Endothelial cell of umbilical vein (primary cell): ENCODE results near the gene OR5T2. TPM values are rescaled to one million over a fixed set of nuclear protein-coding genes. Genes with fewer than 3 reads are reported as not detected.

Experiments
- BruUV-seq: library from RNA; stranded (reverse); fragments of 400-500 nt; replicated peaks from 2 replicates; lab custom pipeline; 2021; lab: Mats Ljungman, UMichigan
- CTCF ChIA-PET: fragments of 300-600, 350-600 bp; sonication (Branson Sonifier 250); formaldehyde crosslinking; loops from one replicate; lab custom pipeline; 2021; ENCODE audit warnings: antibody characterized with exemption, inconsistent platforms; lab: Charles Lee
- POLR2A ChIA-PET: fragments of 300-600, 350-600 bp; sonication (Branson Sonifier 250); formaldehyde crosslinking; loops from one replicate; lab custom pipeline; 2021; ENCODE audit warnings: antibody characterized with exemption, inconsistent platforms; lab: Charles Lee
- DNase-seq: peaks from one replicate; pipeline ENCODE4 v3.0.0-alpha.2; 2011; ENCODE audit warnings: low read depth, low spot score
- FAIRE-seq: peaks from 2 replicates; lab custom pipeline; 2011; peaks lifted over from hg19 to GRCh38; lab: Jason Lieb, UNC
- H2AFZ ChIP-seq: 2 replicates; pipeline ENCODE4 v1.6.0; 2012; ENCODE audit warnings: low read depth, low read length, control low read depth, inconsistent platforms
- H3K27ac ChIP-seq: 2 replicates; pipeline ENCODE4 v1.5.1; 2011; ENCODE audit warnings: low read depth, mild to moderate bottlenecking, control low read depth, low read length, moderate library complexity; ENCODE audit not compliant: insufficient read depth
- H3K27me3 ChIP-seq, 2 experiments: 2 replicates each; pipeline versions ENCODE4 v1.6.0 to v1.6.1; 2011; ENCODE audit warnings: low read length in 2 of 2, mixed read lengths in 1 of 2; ENCODE audit not compliant: control insufficient read depth in 2 of 2, insufficient read depth in 2 of 2
- H3K36me3 ChIP-seq, 2 experiments: 2 replicates in 1 of 2; 3 replicates in 1 of 2; pipeline ENCODE4 v1.5.1; 2011; ENCODE audit warnings: low read length in 2 of 2, mild to moderate bottlenecking in 1 of 2, moderate library complexity in 1 of 2; ENCODE audit not compliant: control insufficient read depth in 2 of 2, insufficient read depth in 2 of 2; ENCODE audit errors: extremely low read depth in 1 of 2
- H3K4me1 ChIP-seq: 3 replicates; pipeline ENCODE4 v1.5.1; 2011; ENCODE audit warnings: mild to moderate bottlenecking, low read length; ENCODE audit not compliant: control insufficient read depth, insufficient read depth; ENCODE audit errors: extremely low read depth
- H3K4me2 ChIP-seq: 2 replicates; pipeline ENCODE4 v1.6.1; 2011; ENCODE audit warnings: low read length, control low read depth, mixed read lengths; ENCODE audit not compliant: insufficient read depth
- H3K4me3 ChIP-seq, 3 experiments: fragments of 200-600 bp in 1 of 3; sonication (generic), shearing (Covaris generic) in 1 of 3; replicated peaks in 1 of 3; 2 replicates each; pipeline ENCODE4 v1.5.1; 2011 to 2016; ENCODE audit warnings: control low read depth in 3 of 3, low read length in 3 of 3, mild to moderate bottlenecking in 2 of 3, inconsistent platforms in 1 of 3, low read depth in 1 of 3, moderate library complexity in 1 of 3; ENCODE audit not compliant: insufficient read depth in 1 of 3
- H3K79me2 ChIP-seq: 2 replicates; pipeline ENCODE4 v1.6.0; 2012; ENCODE audit warnings: low read length, inconsistent platforms; ENCODE audit not compliant: control insufficient read depth, insufficient read depth
- H3K9ac ChIP-seq: replicated peaks from 2 replicates; pipeline ENCODE3; 2011; ENCODE audit warnings: low read length, control low read depth; ENCODE audit not compliant: insufficient read depth; ENCODE audit errors: extremely low read depth
- H3K9me1 ChIP-seq: replicated peaks from 3 replicates; pipeline ENCODE4 v1.6.0; 2011; ENCODE audit warnings: mild to moderate bottlenecking, low read length; ENCODE audit not compliant: control insufficient read depth, insufficient read depth; ENCODE audit errors: extremely low read depth
- H3K9me3 ChIP-seq: replicated peaks from 2 replicates; pipeline ENCODE4 v1.5.1; 2012; ENCODE audit warnings: low read length, inconsistent platforms; ENCODE audit not compliant: control insufficient read depth, insufficient read depth
- H4K20me1 ChIP-seq: replicated peaks from 2 replicates; pipeline ENCODE3; 2011; ENCODE audit warnings: mild to moderate bottlenecking, low read length; ENCODE audit not compliant: control insufficient read depth, insufficient read depth; ENCODE audit errors: extremely low read depth
- CTCF ChIP-seq, 2 donors: IDR thresholded peaks; 1 replicate in 1 of 2; 2 replicates in 1 of 2; pipeline ENCODE4 v1.5.1; 2011; ENCODE audit warnings: low read length in 2 of 2, mild to moderate bottlenecking in 2 of 2, moderate library complexity in 2 of 2, control low read depth in 1 of 2, inconsistent platforms in 1 of 2, low read depth in 1 of 2; ENCODE audit not compliant: insufficient read depth in 1 of 2; ENCODE audit errors: extremely low read depth in 1 of 2
- EZH2 ChIP-seq: IDR thresholded peaks from 2 replicates; pipeline ENCODE4 v1.6.1; 2012; ENCODE audit warnings: borderline replicate concordance, low read depth, mild to moderate bottlenecking, moderate library complexity, low read length, inconsistent platforms; ENCODE audit not compliant: severe bottlenecking
- FOS ChIP-seq: IDR thresholded peaks from 2 replicates; pipeline ENCODE4 v1.6.1; 2011; ENCODE audit warnings: mild to moderate bottlenecking, low read length, moderate library complexity, borderline replicate concordance; ENCODE audit not compliant: insufficient read depth
- GATA2 ChIP-seq: IDR thresholded peaks from 2 replicates; pipeline ENCODE4 v1.7.0; 2011; ENCODE audit warnings: low read depth, mild to moderate bottlenecking, moderate library complexity, mixed read lengths, low read length; ENCODE audit not compliant: insufficient read length, insufficient read depth
- JUN ChIP-seq: IDR thresholded peaks from 2 replicates; pipeline ENCODE4 v1.6.1; 2011; ENCODE audit warnings: borderline replicate concordance, low read depth; ENCODE audit not compliant: insufficient read length, insufficient read depth
- MYC ChIP-seq: IDR thresholded peaks from one replicate; pipeline ENCODE4 v1.6.1; 2011; ENCODE audit warnings: mild to moderate bottlenecking, low read depth, low read length
- POLR2A ChIP-seq: IDR thresholded peaks from 2 replicates; pipeline ENCODE4 v1.6.1; 2012; ENCODE audit warnings: low read depth, mild to moderate bottlenecking, control low read depth, low read length
- POLR2AphosphoS5 ChIP-seq: IDR thresholded peaks from 2 replicates; pipeline ENCODE4 v1.6.1; 2012; ENCODE audit warnings: low read depth, mild to moderate bottlenecking, control low read depth, low read length, moderate library complexity; ENCODE audit not compliant: insufficient read depth
- dilution Hi-C: fragments of 300-500 bp; cut with MboI; formaldehyde crosslinking; loops from one replicate; pipeline ENCODE4 v1.15.0; 2019; ENCODE audit warnings: low sequenced_read_pairs; ENCODE audit not compliant: extremely low pct_ligation_motif_present
- intact Hi-C: fragments of 100-400 bp; cut with micrococcal nuclease; formaldehyde crosslinking; loops from one replicate; pipeline ENCODE4 v1.10.0; 2022
- polyA plus RNA-seq, 4 experiments: library from polyadenylated mRNA; depleted of rRNA in 3 of 4; stranded (reverse) in 3 of 4; unstranded in 1 of 4; fragments of >200 nt; gene quantifications; 2 replicates each; pipeline versions ENCODE4 v1.2.1 to v1.2.3, GENCODE V29; 2011 to 2012; ENCODE audit warnings: missing spikeins in 1 of 4
- total RNA-seq: library from RNA; stranded (reverse); gene quantifications from 2 replicates; pipeline ENCODE4 v1.2.3, GENCODE V29; 2021
- TF ChIP-seq, protein P1 (sequence below): IDR thresholded peaks from 2 replicates; pipeline ENCODE4 v1.6.1; 2011; ENCODE audit not compliant: insufficient read depth, insufficient read length

The OR5T2 gene
- total and polyA plus RNA-seq, 2 donors (not counting 3 experiments of a cell fraction or from before 2014, with no cell fraction given), result not detected

- CTCF ChIA-PET, result no interaction called here
- Histone ChIP-seq H3K9me1 (no peaks in the 10 kb centered on the region), H3K9ac (no peak overlapping the region), H3K4me2 (no peak overlapping the region), H3K4me1 (no peaks in the 10 kb centered on the region), H4K20me1 (no peaks in the 10 kb centered on the region), H3K4me3 (no peak overlapping the region), H2AFZ (no peak overlapping the region), H3K79me2 (no peaks in the 10 kb centered on the region), H3K36me3 (no peaks in the 10 kb centered on the region), H3K9me3 (no peaks in the 10 kb centered on the region), H3K27me3 (no peaks in the 10 kb centered on the region), H3K27ac (no peak overlapping the region)
- POLR2A ChIA-PET, result no interaction called here
- FAIRE-seq (no peak), DNase-seq (no peak)
- dilution Hi-C loops, result no loop called here
- intact Hi-C loops, result no loop called here
- TF ChIP-seq, protein P1, sequence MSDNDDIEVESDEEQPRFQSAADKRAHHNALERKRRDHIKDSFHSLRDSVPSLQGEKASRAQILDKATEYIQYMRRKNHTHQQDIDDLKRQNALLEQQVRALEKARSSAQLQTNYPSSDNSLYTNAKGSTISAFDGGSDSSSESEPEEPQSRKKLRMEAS, result no peak
- no peak for TF ChIP-seq FOS
- no peak for TF ChIP-seq POLR2AphosphoS5
- no peak for TF ChIP-seq CTCF (IDR thresholded peaks at IDR 0.05; ENCODE audit: extremely low read depth in 1 of 2, insufficient read depth in 1 of 2, low read depth in 1 of 2, low read length in 2 of 2)
- no peak for TF ChIP-seq POLR2A
- TF ChIP-seq EZH2, result no peak
- no peak for TF ChIP-seq GATA2
- no peak for TF ChIP-seq MYC
- TF ChIP-seq JUN, result no peak
- no TSS peak for BruUV-seq
Measured at GRCh38 chr11:56271092-56271491, 37.0 kb upstream of the OR5T2 start.
